OCI-LY1 (cell line): ENCODE results near the gene ANO2.

Experiments used
- CTCF ChIP-seq: fragments of 200-600 bp; sonication (generic), shearing (Covaris generic); IDR thresholded peaks from 2 replicates; pipeline ENCODE4 v1.5.1; 2017; ENCODE audit warnings: mild to moderate bottlenecking, antibody characterized with exemption, low read length, moderate library complexity, mixed read lengths
- EZH2 ChIP-seq: fragments of 200-600 bp; sonication (generic), shearing (Covaris generic); IDR thresholded peaks from 2 replicates; pipeline ENCODE4 v1.8.0; 2017; ENCODE audit warnings: borderline replicate concordance, mixed run types, mild to moderate bottlenecking, antibody characterized with exemption, low read length, moderate library complexity, mixed read lengths

- no peak for TF ChIP-seq CTCF
- no peak for TF ChIP-seq EZH2
Observed at GRCh38 chr12:5908251-5908650, 36.8 kb downstream of the ANO2 start.
